NCI-H146 treated with DMSO at 0.1 percent for 48 hours (cell line): ENCODE measurements around the gene RAB8B.
A peak's percentile ranks its signal among the peaks of the same experiment; 100 is the strongest.
"Not testable (repeated sequence)": the region's sequence is repeated elsewhere in the genome, so short reads cannot be mapped to it uniquely, and the experiment has no call there.

Source experiments
- DNase-seq: peaks from one replicate; lab custom pipeline; 2025; ENCODE audit not compliant: unreplicated experiment; lab: John Stamatoyannopoulos, UW

Gene RAB8B

DNA sequence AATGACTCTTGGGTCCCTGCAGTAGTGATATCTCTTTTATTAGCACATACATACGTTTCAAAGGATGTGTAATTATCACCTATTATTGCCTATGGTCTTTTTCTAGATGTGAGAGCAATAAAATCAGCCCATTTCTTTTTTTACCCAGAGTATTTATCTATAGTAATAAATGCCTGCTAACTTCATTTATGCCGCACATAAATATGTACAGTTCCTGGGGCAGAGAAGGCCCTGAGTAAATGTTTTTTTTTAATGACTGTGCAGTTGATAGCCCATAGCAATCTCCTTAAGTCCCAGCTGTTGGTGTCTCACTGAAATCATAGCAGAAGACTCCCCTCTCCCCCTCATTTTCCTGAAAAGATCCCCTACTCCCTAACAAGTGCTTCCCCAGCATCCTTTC, 16.7 kb downstream of the RAB8B start:
- DNase-seq = no peak

DNA sequence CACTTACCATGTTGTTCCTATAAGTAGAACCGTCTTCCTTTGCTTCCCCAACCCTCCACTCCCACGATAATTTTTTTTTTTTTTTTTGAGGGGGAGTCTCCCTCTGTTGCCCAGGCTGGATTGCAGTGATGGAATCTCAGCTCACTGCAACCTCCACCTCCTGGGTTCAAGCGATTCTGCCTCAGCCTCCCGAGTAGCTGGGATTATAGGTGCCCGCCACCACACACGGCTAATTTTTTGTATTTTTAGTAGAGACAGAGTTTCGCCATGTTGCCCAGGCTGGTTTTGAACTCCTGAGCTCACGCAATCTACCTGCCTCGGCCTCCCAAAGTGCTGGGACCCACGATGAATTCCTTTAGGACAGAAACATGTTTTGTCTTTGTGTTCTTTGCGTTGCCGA, 19.4 kb downstream of the RAB8B start:
- not testable (repeated sequence) for DNase-seq

DNA sequence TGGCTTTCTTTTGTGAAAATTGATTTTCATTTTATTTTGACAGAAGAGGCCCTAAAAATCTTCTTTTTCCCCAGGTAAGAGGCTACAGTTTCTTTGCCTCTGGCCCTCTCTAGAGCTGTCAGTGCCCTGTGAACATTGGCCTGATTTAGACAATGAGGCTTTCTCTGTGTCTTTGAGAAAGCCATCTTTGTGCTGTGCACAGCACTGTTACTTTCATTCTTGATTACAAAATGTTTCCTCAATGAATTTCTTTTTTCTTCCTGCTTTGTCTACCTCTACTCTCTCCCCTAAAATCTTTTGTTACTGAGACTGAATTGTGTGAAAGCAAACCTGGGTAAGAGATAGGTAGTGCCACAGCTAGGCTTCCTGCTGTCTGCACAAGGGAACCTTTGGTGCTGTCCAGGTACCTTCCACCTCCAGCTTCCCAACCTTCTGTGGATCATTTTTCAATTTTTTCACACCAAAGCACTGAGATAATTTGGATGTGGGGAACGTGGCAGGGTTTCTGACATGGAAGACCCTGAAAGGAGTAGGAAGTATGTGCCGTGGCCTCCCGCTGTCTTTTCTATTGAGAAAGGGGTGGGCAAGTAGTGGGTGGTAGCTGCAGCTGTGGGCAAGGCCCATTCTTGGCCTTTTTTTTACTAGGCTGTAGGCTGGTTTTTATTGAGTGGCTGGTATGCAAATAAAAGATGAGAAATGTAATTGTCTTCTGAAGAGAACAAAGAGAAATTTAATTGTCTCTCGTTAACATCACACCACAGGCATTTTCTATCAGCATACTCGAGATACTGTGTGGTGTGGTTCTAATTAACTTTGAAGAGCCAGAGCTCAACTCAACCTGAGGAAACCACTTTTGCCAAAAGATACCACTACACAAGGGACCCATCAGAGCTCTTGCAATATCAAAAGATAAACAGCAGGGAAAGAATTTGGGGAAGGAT, 21.0 kb downstream of the RAB8B start:
- DNase-seq = peak; percentile 6

DNA sequence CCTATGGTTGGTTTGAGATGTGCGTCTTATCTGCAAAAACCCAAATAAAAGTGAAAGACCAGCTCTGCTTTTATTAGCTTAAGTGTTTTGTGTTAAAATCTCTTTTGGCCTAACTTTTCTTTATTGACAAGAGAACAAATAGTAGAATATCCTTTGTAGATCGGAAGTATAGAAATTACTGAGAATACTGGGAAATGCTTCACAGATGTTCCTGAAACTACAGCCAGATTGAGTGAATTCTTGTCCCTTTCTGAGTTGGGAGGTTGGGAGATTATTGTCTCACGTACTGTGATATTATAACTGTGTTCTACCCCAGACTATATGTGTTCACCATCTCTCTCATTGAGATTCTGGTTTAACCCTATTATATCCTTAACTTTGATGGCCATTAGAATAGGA, 21.7 kb downstream of the RAB8B start:
- no peak for DNase-seq

DNA sequence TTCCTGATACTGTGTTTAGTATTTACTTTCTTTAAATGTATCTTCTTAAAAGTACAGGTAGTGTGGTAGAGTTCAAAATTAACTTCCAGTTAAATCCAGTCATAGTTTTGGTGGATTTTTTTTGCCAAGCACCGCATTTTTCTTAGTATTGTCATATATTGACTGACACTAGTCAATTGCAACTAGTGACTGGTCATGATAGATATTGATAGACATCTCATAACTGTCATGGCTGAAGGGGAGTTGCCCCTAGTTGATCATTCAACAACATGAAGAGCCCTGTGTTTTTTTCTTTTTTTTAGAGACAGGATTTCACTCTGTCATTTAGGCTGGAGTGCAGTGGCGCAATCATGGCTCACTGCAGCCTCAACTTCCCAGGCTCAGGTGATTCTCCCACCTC, 22.1 kb downstream of the RAB8B start:
- DNase-seq = no peak

DNA sequence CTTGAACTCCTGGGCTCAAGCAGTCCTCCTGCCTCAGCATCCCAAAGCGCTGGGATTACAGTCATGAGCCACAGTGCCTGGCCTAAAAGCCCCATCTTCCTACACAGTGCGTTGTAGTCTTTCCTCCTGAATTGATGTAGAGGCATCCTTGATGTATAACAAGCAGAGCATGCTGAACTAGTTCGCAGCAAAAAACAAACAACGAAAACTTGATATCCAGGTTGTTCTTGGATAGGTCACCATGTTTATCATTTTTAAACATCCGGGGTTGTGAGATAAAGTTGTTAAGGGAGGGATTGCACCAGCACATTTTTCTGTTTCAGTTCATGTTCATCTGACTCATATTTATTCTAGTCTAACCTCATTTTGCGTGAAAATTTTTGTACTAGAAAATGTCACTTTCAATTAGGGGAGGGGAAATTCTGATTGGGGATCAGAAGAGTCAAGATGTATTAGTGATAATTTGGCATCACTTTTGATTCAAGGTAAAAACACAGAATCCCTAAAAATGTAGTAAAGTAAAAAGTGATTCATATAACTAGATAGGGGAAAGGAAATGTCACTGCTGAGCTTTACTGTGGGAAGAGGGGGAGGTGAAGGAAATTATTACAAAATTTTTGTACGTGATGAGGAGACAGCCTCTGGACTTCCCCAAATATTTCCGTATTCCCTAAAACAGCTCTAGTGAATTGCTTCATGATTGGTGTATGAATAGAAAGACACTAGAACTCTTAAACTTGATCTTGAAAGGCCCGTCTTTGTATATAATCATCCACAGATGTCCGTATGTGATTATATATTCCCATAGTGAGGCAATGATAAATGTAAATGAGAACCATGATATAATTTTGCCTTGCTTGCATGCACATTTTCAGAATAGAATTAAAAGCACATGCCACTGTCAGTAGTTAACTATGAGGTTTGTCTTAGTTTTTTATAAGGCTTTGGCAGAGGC, 22.9 kb downstream of the RAB8B start:
- no peak for DNase-seq

DNA sequence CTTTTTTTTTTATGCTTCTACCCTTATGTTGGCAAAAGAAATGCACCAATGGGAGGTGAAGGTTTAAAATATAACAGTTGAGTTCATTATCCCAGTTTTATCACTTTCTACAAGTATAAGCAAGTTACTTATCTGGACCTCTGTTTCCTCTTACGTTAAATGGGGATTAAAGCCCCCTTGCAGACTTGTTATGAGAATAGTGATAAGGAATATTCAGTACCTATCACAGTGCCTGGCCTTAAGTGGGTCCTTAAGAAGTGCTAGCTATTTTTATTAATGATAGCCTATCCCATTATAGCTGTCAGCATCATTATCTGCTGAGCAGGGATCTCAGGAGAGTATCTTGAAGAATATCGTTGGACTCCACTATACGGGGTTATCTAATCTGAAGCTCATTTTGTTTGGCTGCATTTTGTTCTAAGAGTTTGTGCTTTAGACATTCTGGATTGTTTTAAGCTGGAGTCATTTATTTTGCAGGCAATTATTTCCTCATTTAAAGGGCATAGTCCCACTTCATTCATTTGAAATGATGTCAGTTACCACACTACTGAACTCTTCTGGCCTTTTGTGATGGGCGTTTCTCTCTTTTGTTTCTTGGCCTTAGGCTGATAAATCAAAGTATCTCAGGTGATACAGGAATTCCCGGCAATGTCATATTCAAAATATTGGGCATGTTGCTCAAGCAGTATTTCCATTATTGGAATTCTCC, 28.8 kb downstream of the RAB8B start:
- no peak for DNase-seq

DNA sequence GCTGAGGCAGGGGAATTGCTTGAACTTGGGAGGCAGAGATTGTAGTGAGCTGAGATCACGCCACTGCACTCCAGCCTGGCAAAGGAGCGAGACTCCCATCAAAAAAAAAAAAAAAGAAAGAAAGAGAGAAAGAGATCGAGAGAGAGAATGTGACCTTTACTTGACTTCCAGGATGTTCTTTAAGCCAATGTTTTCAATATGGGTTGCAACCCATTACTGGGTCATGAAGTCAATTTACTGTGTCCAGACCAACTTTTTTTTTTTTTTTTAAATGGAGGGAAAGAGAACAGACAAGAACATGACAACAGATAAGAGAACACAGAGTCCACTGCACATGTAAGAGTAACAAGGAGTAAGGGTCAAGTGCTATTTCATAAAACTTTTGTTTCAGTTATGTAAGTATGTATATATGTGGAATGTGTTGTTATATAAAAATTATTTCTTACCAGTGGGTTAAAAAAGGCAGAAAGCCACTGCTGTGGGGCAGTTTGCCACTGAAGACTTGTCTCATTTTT, 29.8 kb downstream of the RAB8B start:
- no peak for DNase-seq

DNA sequence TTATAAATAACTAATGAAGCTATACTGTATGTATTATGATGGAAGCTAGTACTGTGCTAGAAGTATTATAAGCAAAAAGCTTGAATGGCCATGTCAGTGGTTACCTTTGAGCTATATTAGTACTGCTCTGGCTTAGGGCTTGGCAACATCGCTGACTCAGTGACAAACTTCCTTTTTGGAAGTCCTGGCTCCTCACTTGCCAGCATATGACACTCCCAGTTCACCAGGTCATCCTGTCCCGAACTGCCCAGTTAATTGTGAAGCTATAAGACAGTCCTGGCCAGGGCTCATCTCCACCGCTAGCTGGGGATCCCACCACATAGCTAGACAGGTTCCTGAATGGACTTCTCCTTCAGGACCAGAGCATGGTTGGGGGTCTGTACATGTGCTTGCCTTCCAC, 31.9 kb downstream of the RAB8B start:
- DNase-seq = no peak

DNA sequence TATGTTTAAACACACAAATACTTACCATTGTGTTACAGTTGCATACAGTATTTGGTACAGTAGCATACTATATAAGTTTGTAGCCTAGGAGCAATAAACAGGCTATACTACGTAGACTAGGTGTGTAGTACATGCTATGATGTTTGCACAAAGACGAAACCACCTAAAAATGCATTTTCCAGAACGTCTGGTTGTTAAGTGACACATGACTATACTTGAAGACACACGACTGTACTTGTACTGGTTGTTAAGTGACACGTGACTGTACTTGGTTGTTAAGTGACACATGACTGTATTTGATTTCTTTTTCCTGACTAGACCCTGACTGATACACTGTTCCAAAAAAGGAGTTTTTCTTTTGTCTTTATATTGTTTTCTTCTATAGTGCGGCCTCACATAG, 34.1 kb downstream of the RAB8B start:
- no peak for DNase-seq

DNA sequence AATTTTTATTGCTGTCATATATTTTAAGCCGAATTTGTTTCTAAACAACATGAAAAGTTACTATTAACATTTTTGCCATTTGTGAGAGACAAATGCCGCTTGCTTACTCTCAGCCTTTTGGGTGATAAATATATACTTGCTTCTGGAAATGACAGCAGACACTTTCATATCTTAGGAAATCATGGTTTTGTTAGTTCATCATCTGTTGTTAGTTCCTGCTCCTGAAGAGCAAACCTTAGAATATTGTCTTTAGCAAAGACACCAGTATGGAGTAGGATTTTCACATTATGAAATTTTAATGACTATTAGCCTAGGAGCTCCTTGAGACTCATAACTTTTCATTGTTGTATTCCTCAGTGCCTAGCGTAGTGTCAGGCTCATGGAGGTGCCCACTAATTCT, 36.0 kb downstream of the RAB8B start:
- no peak for DNase-seq

DNA sequence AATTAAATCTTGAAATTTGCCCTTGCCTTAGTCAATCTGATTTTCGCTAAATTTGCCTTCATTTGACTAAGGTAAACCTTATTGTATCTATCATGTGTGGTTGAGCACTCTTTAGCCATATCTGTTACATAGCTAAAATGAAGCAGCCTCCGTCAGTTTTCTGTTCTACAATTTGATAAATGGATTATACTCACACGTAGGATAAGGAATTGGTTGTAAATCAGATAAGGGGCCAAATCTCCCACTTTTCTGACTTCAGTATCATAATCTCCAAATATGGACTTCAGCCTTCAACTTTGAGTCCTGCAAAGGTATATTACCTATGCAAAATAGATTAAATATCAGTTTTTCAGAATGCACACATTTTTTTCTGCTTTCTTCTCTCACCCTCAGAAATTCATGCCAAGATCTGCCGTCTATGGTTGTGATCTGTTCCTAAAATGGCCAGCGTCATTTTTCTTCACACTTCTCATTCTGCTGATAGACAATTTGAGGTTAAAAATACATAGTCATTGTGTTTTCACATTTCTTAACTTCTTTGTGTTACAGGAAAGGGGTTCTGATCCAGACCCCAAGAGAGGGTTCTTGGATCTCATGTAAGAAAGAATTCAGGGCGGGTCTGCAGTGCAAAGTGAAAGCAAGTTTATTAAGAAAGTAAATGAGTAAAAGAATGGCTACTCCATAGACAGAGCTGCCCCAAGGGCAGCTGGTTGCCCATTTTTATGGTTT, 36.9 kb downstream of the RAB8B start:
- no peak for DNase-seq

DNA sequence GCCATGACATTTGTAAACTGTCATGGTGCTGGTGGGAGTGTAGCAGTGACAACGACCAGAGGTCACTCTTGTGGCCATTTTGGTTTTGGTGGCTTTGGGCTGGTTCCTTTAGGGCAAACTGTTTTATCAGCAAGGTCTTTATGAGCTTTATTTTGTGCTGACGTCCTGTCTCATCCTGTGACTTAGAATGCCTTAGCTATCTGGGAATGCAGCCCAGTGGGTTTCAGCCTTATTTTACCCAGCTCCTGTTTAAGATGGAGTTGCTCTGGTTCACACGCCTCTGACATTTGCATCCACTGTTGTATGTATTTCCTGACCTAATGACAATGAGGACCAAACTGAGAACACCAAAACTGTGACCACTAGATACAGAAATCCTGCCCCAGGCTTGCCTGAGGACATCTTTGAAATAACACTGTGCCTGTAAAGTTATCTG, 37.6 kb downstream of the RAB8B start:
- DNase-seq = no peak

DNA sequence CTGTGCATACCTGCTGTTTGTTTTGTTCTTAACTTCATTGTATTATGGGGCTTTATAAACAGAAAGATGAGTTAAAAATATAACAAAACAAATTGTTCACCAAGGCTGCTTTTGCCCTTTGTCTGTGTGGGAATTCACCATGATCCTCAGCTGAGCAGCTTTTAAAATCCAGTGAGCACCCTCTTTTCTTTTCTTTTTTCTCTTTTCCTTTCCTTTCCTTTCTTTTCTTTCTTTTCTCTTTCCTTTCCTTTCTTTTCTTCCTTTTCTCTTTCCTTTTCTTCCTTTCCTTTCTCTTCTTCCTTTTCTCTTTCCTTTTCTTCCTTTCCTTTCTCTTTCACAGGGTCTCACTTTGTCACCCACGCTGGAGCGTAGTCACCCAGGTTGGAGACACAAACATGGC, 38.3 kb downstream of the RAB8B start:
- no peak for DNase-seq

DNA sequence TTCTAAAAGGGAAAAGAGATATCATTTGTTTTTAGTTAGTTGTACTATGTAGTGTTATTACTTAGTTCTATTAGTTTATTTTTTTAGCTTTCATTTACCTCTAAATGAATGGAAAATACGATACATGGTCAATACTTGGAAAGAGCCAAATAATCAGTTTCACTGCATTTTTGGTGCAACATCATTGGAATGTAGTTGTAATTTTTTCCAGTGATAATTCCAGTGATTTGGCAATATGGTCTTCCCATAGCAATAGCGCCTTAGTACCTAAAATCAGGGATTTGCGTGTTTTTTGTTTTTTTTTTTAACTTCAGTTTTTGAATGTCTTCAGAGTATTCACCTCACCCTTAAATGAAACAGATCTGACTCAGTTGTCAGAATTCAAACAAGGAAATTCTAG, 41.8 kb downstream of the RAB8B start:
- no peak for DNase-seq

DNA sequence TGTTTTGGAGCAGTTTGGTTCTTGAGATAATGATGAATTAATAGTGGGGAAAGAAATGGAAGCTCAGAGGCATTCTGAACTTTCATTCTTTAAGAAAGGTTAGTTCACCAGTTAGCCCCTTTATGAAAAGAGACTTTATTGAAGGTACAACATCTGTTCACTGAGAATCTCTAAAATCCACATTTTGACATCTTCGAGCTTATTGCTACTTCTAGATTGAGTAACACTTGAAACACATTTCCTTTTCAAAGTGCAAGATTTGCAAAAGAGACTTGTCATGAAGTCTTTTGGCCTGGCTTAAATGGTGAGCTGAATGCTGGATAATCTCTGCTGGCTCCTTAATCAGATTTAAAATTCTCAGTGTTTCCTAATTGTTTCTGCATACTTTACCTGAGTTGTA, 42.3 kb downstream of the RAB8B start:
- no peak for DNase-seq

DNA sequence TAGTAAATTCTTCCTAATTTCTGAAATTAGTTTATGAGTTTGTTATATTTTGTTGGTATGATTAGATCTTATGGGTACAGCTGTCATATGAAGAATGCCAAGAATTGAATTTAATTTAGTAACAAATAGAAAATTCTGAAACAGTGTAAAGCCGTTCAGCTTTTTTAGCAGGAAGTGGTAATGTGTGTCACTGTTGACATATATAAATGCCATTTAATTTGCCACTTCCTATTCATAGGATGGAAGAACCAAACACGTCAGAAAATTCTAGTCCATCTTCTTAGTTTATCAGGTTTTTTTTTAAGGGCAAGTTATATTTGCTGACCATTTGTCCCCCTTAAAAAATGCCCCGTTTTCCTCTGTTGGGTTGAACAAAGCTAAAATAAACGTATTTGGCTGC, 43.0 kb downstream of the RAB8B start:
- no peak for DNase-seq

DNA sequence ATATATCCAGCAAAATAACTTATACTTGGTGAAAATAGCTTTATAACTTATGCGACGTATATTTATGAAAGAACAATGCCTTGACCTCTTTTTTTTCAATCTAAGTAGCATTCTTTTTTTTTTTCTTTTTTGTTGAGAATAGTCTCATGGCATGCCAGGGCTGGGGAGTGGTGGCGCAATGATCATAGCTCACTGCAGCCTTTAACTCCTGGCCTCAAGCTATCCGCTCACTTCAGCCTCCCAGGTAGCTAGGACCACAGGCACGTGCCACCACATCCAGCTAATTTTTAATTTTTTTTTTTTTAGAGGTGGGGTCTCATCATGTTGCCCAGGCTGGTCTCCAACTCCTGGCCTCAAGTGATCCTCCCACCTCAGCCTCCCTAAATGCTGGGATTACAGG, 43.5 kb downstream of the RAB8B start:
- no peak for DNase-seq

DNA sequence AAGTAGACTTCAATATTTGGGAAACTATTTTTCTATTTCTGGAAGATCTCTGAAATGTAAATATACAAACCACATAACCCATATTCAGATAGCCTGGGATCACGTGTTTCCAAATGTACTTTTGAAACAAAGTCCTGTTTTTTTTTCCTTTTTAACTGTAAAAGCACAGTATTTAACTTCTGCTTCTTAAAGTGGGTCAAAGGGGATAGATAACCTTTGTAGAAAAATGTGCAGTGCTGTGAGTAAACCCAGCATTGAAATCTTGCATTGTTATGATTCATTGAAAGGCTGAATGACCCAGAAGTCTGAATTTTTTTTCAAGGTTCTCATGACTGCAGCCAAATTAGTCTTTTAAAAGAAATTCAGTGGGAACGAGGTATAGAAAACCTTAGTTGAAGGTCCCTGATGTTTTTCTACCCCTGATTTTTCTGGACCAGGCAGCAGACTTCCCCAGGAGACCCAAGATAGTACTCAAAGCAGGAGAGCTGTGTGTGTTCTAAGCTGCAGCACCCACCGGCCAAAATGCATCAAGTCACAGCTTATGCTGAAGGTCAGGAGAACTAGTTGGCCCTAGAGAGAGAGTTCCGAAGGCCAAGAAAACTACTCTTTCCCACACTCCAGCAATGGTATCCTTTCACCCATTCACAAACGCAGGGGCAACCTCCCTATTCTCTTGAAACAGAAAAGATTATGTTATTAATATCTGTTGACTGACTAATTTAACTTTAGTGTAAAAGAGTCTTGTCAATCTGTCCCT, 44.4 kb downstream of the RAB8B start:
- no peak for DNase-seq

DNA sequence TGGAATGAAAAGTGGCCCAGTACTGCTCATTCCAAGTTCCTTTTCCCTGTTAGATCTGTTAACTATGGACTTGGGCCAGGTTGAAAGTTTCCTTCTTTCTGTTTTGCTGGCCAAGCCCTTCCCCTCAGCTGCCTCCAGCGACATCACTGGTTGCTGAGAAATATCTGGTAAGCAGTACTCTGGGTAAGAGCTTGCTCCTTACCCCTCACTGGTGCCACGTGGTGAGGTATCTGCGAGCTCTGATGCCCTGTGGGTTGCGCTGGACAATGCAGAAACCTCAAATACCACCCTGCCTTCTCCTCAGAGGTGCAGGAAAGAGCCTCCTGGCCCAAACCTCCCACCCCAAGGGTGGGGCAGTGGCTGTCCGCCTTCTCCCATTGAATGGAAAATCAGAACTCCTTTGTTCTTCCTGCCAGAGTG, 45.1 kb downstream of the RAB8B start:
- no peak for DNase-seq
